ENCODE data around the gene PIGO.

Gene PIGO

GRCh38 chr9:35060548-35061207 lies 35.7 kb downstream of the PIGO start:
- Histone ChIP-seq H3K4me1 (ENCODE audit: control insufficient read depth, insufficient read depth, low read length) (no peaks in the 10 kb centered on the region), H3K4me2 (ENCODE audit: low read length) (no peak overlapping the region), H3K27me3 (ENCODE audit: control insufficient read depth, insufficient read depth, low read length) (no peaks in the 10 kb centered on the region), H3K36me3 (ENCODE audit: insufficient read depth, low read length) (peaks cover 98% of the 10 kb centered on the region), H3K4me3 (ENCODE audit: low read length) (no peak overlapping the region), H3K9me3 (replicated peaks; ENCODE audit: low read length) (no peaks in the 10 kb centered on the region), H3K9ac (ENCODE audit: low read depth, low read length) (no peak overlapping the region)

- peaks cover 98% of the 10 kb centered on the region for H3K36me3 ChIP-seq (ENCODE audit: insufficient read depth, low read length)
Observed at GRCh38 chr9:35059438-35059837, 37.0 kb downstream of the PIGO start.

GRCh38 chr9:35057271-35057620 lies 39.1 kb downstream of the PIGO start:
- Histone ChIP-seq H3K9ac (ENCODE audit: low read depth, low read length) (no peak overlapping the region), H3K4me3 (ENCODE audit: low read length) (no peak overlapping the region), H3K4me2 (ENCODE audit: low read length) (no peak overlapping the region), H3K9me3 (replicated peaks; ENCODE audit: low read length) (no peaks in the 10 kb centered on the region), H3K4me1 (ENCODE audit: control insufficient read depth, insufficient read depth, low read length) (no peaks in the 10 kb centered on the region), H3K27me3 (ENCODE audit: control insufficient read depth, insufficient read depth, low read length) (no peaks in the 10 kb centered on the region), H3K36me3 (ENCODE audit: insufficient read depth, low read length) (peaks cover 89% of the 10 kb centered on the region)

More at GRCh38 chr9:35059438-35059837, 37.0 kb downstream of the PIGO start:
- Histone ChIP-seq H3K27me3 (ENCODE audit: control insufficient read depth, insufficient read depth, low read length) (no peaks in the 10 kb centered on the region), H3K4me3 (ENCODE audit: low read length) (no peak overlapping the region), H3K4me1 (ENCODE audit: control insufficient read depth, insufficient read depth, low read length) (no peaks in the 10 kb centered on the region), H3K9ac (ENCODE audit: low read depth, low read length) (no peak overlapping the region), H3K9me3 (replicated peaks; ENCODE audit: low read length) (no peaks in the 10 kb centered on the region), H3K4me2 (ENCODE audit: low read length) (no peak overlapping the region)

DNA sequence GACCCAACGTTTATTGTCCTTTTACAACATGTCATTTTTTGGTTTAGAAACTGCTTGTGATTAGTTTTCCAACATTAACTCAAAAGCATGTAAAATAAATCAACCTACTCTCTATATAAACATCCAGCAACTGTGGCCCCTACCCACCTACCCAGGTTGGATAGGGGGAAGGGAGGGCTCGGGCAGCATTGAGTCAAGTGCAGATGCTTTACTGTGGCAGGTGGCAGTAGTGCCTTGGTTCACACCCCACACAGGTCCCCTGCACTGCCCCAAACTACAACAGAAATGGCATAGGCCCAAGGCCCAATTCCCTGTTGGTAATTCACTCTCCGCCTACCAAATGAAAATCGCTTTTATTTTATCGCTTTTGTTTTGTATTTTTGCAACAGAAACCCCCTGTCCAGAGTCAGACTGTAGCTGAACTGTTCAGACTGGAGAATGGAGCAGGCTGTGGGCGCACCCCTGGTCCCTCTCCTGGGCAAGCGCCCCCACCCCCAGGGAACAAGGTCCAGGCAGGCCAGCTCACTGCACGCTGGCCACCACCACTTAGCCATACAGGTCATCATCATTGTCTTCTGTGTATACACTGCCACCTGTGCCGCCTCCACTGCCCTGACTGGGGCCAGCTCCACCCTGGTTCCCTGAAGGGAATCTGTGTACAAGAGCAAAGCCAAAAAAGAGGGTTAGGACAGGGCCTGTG lies 39.7 kb downstream of the PIGO start:
- no peaks in the 10 kb centered on the region for H3K4me1 ChIP-seq (ENCODE audit: control insufficient read depth, insufficient read depth, low read length)
- no peak overlapping the region for H3K4me2 ChIP-seq (ENCODE audit: low read length)
- no peak overlapping the region for H3K9ac ChIP-seq (ENCODE audit: low read depth, low read length)
- peaks cover 86% of the 10 kb centered on the region for H3K36me3 ChIP-seq (ENCODE audit: insufficient read depth, low read length)
- H3K9me3 ChIP-seq (replicated peaks; ENCODE audit: low read length), result no peaks in the 10 kb centered on the region
- no peak overlapping the region for H3K4me3 ChIP-seq (ENCODE audit: low read length)
- no peaks in the 10 kb centered on the region for H3K27me3 ChIP-seq (ENCODE audit: control insufficient read depth, insufficient read depth, low read length)

DNA sequence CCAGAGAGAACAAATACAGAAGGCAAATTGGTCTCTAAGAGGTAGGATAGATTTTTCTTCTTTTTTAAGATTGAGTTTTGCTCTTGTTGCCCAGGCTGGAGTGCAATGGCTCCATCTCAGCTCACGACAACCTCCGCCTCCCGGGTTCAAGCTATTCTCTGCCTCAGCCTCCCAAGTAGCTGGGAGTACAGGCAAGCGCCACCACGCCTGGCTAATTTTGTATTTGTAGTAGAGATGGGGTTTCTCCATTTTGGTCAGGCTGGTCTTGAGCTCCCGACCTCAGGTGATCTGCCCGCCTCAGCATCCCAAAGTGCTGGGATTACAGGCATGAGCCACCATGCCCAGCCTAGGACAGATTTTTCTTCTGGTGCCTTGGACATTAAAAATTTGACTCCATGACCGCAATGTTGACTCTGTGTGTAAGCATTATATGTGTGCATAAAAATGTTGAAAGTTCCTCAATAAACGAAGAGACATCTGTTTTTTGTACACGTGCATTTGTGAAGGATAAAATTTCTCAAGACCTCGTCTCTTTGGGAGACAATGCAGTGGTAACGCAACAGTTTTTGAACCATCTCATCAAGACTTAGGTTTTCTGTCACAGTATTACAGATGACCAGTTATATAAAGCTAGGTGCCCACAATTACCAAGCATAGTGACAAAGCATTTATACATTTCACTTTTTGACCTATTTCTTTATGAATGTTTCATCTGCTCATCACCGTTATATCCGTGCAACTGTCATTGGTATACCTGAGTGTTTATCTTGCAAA lies 41.3 kb downstream of the PIGO start:
- H3K4me1 ChIP-seq (ENCODE audit: control insufficient read depth, insufficient read depth, low read length), result no peaks in the 10 kb centered on the region
- no peaks in the 10 kb centered on the region for H3K9me3 ChIP-seq (replicated peaks; ENCODE audit: low read length)
- H3K9ac ChIP-seq (ENCODE audit: low read depth, low read length), result no peak overlapping the region
- no peaks in the 10 kb centered on the region for H3K27me3 ChIP-seq (ENCODE audit: control insufficient read depth, insufficient read depth, low read length)
- H3K4me3 ChIP-seq (ENCODE audit: low read length), result no peak overlapping the region
- peaks cover 85% of the 10 kb centered on the region for H3K36me3 ChIP-seq (ENCODE audit: insufficient read depth, low read length)
- no peak overlapping the region for H3K4me2 ChIP-seq (ENCODE audit: low read length)

DNA sequence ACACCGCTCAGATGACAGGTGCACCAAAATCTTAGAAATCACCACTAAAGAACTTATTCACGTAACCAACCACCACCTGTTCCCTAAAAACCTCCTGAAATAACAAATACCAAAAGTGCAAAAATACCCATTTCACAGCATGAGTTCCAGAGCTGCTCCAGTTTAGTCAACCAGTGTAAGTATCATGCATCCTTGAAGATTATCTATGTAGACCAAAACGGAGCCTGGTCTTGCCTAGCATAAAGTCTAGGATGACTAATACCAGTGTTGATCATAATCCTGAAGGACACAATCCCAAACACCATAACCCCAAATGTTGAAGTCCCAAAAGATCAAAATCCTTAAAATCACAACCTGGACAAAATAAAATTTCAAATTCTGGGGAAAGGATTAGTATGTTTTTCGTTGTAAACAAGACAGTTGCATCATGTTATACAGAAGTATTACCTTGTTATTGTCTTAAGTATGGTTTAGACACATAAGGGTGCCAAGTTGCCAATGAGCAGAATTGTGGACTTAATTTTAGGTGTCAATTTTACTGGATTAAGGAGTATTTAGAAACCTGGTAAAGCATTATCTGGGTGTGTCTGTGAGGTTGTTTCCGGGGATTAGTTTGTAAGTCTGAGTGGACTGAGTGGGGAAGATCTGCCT lies 42.1 kb downstream of the PIGO start:
- Histone ChIP-seq H3K9ac (ENCODE audit: low read depth, low read length) (no peak overlapping the region), H3K9me3 (replicated peaks; ENCODE audit: low read length) (no peaks in the 10 kb centered on the region), H3K4me3 (ENCODE audit: low read length) (no peak overlapping the region), H3K27me3 (ENCODE audit: control insufficient read depth, insufficient read depth, low read length) (no peaks in the 10 kb centered on the region), H3K36me3 (ENCODE audit: insufficient read depth, low read length) (peaks cover 80% of the 10 kb centered on the region), H3K4me2 (ENCODE audit: low read length) (no peak overlapping the region), H3K4me1 (ENCODE audit: control insufficient read depth, insufficient read depth, low read length) (no peaks in the 10 kb centered on the region)

- H3K4me1 ChIP-seq (ENCODE audit: control insufficient read depth, insufficient read depth, low read length), result no peaks in the 10 kb centered on the region
- H3K4me3 ChIP-seq (ENCODE audit: low read length), result no peak overlapping the region
- no peaks in the 10 kb centered on the region for H3K9me3 ChIP-seq (replicated peaks; ENCODE audit: low read length)
- peaks cover 70% of the 10 kb centered on the region for H3K36me3 ChIP-seq (ENCODE audit: insufficient read depth, low read length)
- H3K27me3 ChIP-seq (ENCODE audit: control insufficient read depth, insufficient read depth, low read length), result no peaks in the 10 kb centered on the region
- no peak overlapping the region for H3K4me2 ChIP-seq (ENCODE audit: low read length)
- no peak overlapping the region for H3K9ac ChIP-seq (ENCODE audit: low read depth, low read length)
Observed at GRCh38 chr9:35051069-35051967, 45.1 kb downstream of the PIGO start.

DNA sequence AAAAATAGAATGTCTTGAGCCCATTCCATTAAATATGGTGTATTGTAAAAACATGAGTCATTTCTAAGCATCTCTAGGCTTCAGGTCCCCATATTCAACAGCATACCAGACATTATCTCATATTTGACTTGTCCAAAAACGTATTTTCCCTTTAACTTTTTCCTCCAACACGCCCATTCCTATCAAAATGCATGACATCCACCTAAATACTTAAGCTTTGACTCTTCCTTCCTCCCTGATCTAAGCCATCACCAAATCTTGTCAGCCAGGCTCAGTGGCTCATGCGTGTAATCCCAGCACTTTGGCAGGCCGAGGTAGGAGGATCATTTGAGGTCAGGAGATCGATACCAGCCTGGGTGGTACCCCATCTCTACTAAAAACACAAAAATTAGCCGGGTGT lies 47.9 kb downstream of the PIGO start:
- Histone ChIP-seq H3K36me3 (ENCODE audit: insufficient read depth, low read length) (peaks cover 64% of the 10 kb centered on the region), H3K27me3 (ENCODE audit: control insufficient read depth, insufficient read depth, low read length) (no peaks in the 10 kb centered on the region)

DNA sequence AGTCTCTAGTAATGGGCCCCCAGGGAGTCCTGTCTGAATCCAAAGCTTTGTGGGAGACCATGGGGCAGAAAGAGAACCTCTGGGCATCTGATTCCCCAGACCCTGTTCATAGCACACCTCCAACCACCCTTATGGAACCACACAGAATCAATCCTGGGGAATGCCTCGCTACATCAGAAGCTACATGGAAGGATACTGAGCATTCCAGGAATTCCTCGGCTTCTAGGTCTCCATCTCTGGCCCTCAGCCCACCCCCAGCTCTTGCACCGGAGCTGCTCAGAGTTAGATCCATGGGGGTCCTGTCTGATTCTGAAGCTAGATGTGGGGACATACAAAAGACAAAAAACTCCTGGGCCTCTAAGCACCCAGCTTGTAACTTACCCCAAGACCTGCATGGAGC lies 52.3 kb downstream of the PIGO start:
- Histone ChIP-seq H3K9me3 (replicated peaks; ENCODE audit: low read length) (no peaks in the 10 kb centered on the region), H3K9ac (ENCODE audit: low read depth, low read length) (no peak overlapping the region), H3K4me1 (ENCODE audit: control insufficient read depth, insufficient read depth, low read length) (peaks cover 4% of the 10 kb centered on the region), H3K36me3 (ENCODE audit: insufficient read depth, low read length) (peaks cover 51% of the 10 kb centered on the region), H3K27me3 (ENCODE audit: control insufficient read depth, insufficient read depth, low read length) (no peaks in the 10 kb centered on the region), H3K4me3 (ENCODE audit: low read length) (no peak overlapping the region), H3K4me2 (ENCODE audit: low read length) (no peak overlapping the region)

More for the DNA sequence above, 47.9 kb downstream of the PIGO start:
- Histone ChIP-seq H3K4me3 (ENCODE audit: low read length) (no peak overlapping the region), H3K9ac (ENCODE audit: low read depth, low read length) (no peak overlapping the region), H3K9me3 (replicated peaks; ENCODE audit: low read length) (no peaks in the 10 kb centered on the region), H3K4me2 (ENCODE audit: low read length) (no peak overlapping the region), H3K4me1 (ENCODE audit: control insufficient read depth, insufficient read depth, low read length) (no peaks in the 10 kb centered on the region)

GRCh38 chr9:35042891-35043545 lies 53.4 kb downstream of the PIGO start:
- Histone ChIP-seq H3K4me2 (ENCODE audit: low read length) (no peak overlapping the region), H3K9ac (ENCODE audit: low read depth, low read length) (no peak overlapping the region), H3K4me3 (ENCODE audit: low read length) (no peak overlapping the region), H3K9me3 (replicated peaks; ENCODE audit: low read length) (no peaks in the 10 kb centered on the region), H3K4me1 (ENCODE audit: control insufficient read depth, insufficient read depth, low read length) (peaks cover 4% of the 10 kb centered on the region), H3K36me3 (ENCODE audit: insufficient read depth, low read length) (peaks cover 43% of the 10 kb centered on the region), H3K27me3 (ENCODE audit: control insufficient read depth, insufficient read depth, low read length) (no peaks in the 10 kb centered on the region)
